Measurements from ENCODE around the gene ARNT2.
"Not testable (repeated sequence)": the region's sequence is repeated elsewhere in the genome, so short reads cannot be mapped to it uniquely, and the experiment has no call there.

The ARNT2 gene

GRCh38 chr15:80497221-80497620 lies 93.0 kb downstream of the ARNT2 start:
- ATAC-seq = no peak
- Mint-ChIP-seq H3K4me1 (no peaks in the 10 kb centered on the region), H3K27ac (no peak overlapping the region), H3K27me3 (peaks cover 20% of the 10 kb centered on the region), H3K9me3 (peaks cover 2% of the 10 kb centered on the region), H3K36me3 (no peaks in the 10 kb centered on the region), H3K4me3 (no peak overlapping the region)

DNA sequence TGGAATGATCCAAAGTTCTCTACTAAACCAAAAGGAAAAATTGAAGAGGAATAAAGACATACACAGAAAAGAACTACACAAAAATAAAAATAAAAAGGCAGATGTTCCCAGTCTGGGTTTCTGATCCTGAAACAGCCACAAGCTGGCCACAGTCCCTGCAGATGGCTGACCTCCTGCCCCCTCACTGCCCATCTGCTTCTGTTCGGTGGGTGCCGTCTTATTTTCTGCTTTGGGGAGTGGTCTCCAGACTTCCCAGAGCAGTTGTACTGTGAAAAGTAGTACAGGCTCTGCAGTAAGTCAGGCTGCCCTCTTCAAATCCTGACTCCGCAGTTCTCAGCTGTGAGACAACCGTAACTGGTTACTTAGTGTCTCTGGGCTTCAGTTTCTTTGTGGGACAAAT lies 94.5 kb downstream of the ARNT2 start:
- Mint-ChIP-seq H3K9me3 (peaks cover 2% of the 10 kb centered on the region), H3K4me3 (no peak overlapping the region), H3K4me1 (no peaks in the 10 kb centered on the region), H3K27ac (no peak overlapping the region), H3K36me3 (no peaks in the 10 kb centered on the region), H3K27me3 (peaks cover 27% of the 10 kb centered on the region)
- no peak for ATAC-seq

GRCh38 chr15:80500021-80500420 lies 95.8 kb downstream of the ARNT2 start:
- no peak overlapping the region for H3K27ac Mint-ChIP-seq
- no peak overlapping the region for H3K4me3 Mint-ChIP-seq
- H3K27me3 Mint-ChIP-seq = peaks cover 27% of the 10 kb centered on the region
- no peaks in the 10 kb centered on the region for H3K4me1 Mint-ChIP-seq
- H3K9me3 Mint-ChIP-seq = peaks cover 2% of the 10 kb centered on the region
- ATAC-seq = no peak
- H3K36me3 Mint-ChIP-seq = no peaks in the 10 kb centered on the region

GRCh38 chr15:80501476-80501875 lies 97.3 kb downstream of the ARNT2 start:
- peaks cover 13% of the 10 kb centered on the region for H3K27me3 Mint-ChIP-seq
- H3K4me3 Mint-ChIP-seq = no peak overlapping the region
- no peak for ATAC-seq
- no peaks in the 10 kb centered on the region for H3K4me1 Mint-ChIP-seq
- H3K27ac Mint-ChIP-seq = no peak overlapping the region
- H3K36me3 Mint-ChIP-seq = no peaks in the 10 kb centered on the region
- peaks cover 2% of the 10 kb centered on the region for H3K9me3 Mint-ChIP-seq

- ATAC-seq = peak; percentile 25
- no peaks in the 10 kb centered on the region for H3K4me1 Mint-ChIP-seq
- no peak overlapping the region for H3K27ac Mint-ChIP-seq
- H3K27me3 Mint-ChIP-seq = peaks cover 12% of the 10 kb centered on the region
- H3K4me3 Mint-ChIP-seq = no peak overlapping the region
- peaks cover 2% of the 10 kb centered on the region for H3K9me3 Mint-ChIP-seq
- H3K36me3 Mint-ChIP-seq = no peaks in the 10 kb centered on the region
Measured at GRCh38 chr15:80502782-80503181, 98.6 kb downstream of the ARNT2 start.

GRCh38 chr15:80503319-80503952 lies 99.3 kb downstream of the ARNT2 start:
- Mint-ChIP-seq H3K4me3 (no peak overlapping the region), H3K4me1 (no peaks in the 10 kb centered on the region), H3K9me3 (peaks cover 2% of the 10 kb centered on the region), H3K36me3 (no peaks in the 10 kb centered on the region), H3K27me3 (peaks cover 12% of the 10 kb centered on the region), H3K27ac (no peak overlapping the region)
- no peak for ATAC-seq

DNA sequence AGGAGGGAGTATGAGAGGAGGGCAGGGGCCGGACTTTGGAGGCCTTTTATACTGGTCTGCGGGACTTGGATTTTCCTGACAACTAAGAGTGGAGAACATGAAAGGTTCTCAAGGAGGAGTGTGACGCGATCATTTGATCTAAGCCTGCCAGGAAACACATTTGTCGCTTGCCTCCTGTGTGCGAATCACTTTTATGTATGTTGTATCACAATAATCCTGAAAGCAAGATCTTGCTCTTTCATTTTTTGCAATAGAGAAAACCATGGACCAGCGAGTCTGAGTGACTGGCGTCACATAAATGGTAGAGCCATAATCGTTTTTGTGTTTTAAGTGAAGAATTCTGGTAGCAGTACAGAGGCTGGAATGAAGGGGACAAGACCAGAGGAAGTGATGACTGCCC lies 100.7 kb downstream of the ARNT2 start:
- Mint-ChIP-seq H3K36me3 (no peaks in the 10 kb centered on the region), H3K4me1 (no peaks in the 10 kb centered on the region), H3K9me3 (peaks cover 4% of the 10 kb centered on the region), H3K27ac (no peak overlapping the region), H3K4me3 (no peak overlapping the region), H3K27me3 (peaks cover 12% of the 10 kb centered on the region)
- ATAC-seq = no peak

DNA sequence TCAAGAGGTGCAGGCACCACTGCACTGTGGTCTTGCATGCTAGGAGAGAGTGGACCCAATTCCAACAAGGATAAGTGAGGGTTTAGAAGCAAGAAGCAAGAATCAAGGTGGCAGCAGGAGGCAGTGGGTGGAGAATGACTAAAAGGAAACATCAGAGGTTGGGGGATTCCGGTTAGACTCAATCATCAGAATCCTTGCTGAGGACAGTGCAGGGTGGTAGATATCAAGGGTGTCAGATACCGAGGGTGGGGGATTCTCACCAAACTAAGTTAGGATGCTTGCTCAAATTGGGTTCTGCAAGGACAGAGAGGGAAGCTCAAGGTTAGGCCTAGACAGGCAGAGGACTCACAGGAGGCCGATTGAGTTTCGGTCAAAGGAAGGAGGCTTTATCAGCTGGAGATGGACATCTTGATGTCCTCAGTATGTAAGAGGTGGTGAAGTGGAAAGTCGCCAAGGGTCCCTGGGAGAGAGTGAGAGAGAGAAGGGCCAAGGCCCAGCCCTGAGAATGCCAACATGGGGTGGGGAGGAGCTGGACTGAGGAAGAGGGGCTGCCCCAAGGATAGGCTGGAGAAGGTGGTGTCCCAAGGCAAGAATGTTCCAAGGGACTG lies 102.2 kb downstream of the ARNT2 start:
- Mint-ChIP-seq H3K36me3 (no peaks in the 10 kb centered on the region), H3K27me3 (peaks cover 12% of the 10 kb centered on the region), H3K27ac (no peak overlapping the region), H3K9me3 (peaks cover 5% of the 10 kb centered on the region), H3K4me1 (no peaks in the 10 kb centered on the region), H3K4me3 (no peak overlapping the region)
- ATAC-seq = no peak

DNA sequence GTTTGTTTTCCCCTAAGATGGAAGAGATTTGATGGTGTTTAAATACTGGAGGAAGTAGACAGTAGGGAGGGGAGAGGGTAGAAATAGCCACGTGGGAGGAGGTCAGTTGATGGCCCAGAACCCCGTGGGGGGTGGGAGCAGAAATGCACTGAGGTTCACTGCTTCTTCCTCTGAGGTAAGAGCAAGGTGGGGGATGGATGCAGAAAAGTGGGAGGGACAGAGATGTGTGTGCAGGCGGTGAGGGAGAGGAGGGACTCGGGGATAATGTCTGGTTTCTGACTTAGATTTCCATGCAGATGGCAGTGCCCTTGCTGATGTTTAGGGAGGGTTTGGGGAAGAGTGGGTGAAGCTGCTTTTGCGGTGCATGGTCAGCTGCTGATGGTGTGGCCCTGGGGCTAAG lies 102.9 kb downstream of the ARNT2 start:
- no peak overlapping the region for H3K27ac Mint-ChIP-seq
- peaks cover 5% of the 10 kb centered on the region for H3K9me3 Mint-ChIP-seq
- H3K36me3 Mint-ChIP-seq = no peaks in the 10 kb centered on the region
- no peak for ATAC-seq
- peaks cover 8% of the 10 kb centered on the region for H3K27me3 Mint-ChIP-seq
- H3K4me1 Mint-ChIP-seq = no peaks in the 10 kb centered on the region
- no peak overlapping the region for H3K4me3 Mint-ChIP-seq

GRCh38 chr15:80507638-80508316 lies 103.6 kb downstream of the ARNT2 start:
- no peak for ATAC-seq
- H3K27me3 Mint-ChIP-seq = peaks cover 2% of the 10 kb centered on the region
- H3K36me3 Mint-ChIP-seq = no peaks in the 10 kb centered on the region
- no peaks in the 10 kb centered on the region for H3K4me1 Mint-ChIP-seq
- peaks cover 5% of the 10 kb centered on the region for H3K9me3 Mint-ChIP-seq
- no peak overlapping the region for H3K4me3 Mint-ChIP-seq
- H3K27ac Mint-ChIP-seq = no peak overlapping the region

DNA sequence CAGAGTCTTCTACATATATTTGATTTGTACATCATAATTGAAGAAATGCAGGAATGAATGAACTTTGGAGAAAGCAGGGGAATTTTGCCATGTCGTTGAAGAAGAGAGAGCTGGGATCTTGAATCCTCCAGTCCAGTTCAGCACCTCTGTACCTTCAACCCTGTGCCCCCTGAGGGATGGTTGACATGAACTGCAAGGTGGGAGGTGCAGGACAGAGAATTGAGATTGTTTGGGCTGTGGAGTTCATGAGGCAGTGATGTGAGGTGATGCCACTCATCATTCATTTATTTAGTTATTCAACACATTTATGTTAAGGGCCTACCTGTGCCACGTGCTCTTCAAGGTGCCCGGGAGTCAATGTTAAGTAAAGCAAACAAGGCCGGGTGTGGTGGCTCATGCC lies 104.6 kb downstream of the ARNT2 start:
- H3K9me3 Mint-ChIP-seq = peaks cover 5% of the 10 kb centered on the region

DNA sequence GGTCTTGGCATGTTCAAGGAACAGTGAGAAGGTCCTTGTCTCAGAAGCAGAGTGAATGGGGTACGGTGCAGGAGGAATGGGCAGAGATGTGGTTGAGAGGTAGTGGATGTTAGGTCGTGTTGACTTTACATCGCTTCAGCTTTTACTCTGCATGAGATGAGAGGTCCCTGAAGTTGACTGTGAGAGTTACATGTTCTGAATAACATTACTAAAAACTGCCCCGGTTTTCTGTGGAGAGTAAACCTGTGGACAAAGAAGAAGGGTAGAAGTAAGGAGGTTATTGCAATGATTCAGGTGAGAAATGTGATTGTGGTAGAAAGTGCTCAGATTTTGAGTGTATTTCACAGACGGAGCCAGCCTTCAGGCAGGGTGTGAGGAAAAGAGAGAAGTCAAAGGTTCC lies 105.6 kb downstream of the ARNT2 start:
- Mint-ChIP-seq H3K36me3 (no peaks in the 10 kb centered on the region), H3K9me3 (peaks cover 5% of the 10 kb centered on the region), H3K27ac (no peak overlapping the region), H3K4me1 (no peaks in the 10 kb centered on the region), H3K4me3 (no peak overlapping the region), H3K27me3 (no peaks in the 10 kb centered on the region)
- ATAC-seq = no peak

More for the DNA sequence above, 104.6 kb downstream of the ARNT2 start:
- H3K27ac Mint-ChIP-seq = no peak overlapping the region
- no peaks in the 10 kb centered on the region for H3K27me3 Mint-ChIP-seq
- ATAC-seq = no peak
- H3K4me3 Mint-ChIP-seq = no peak overlapping the region
- no peaks in the 10 kb centered on the region for H3K4me1 Mint-ChIP-seq
- H3K36me3 Mint-ChIP-seq = no peaks in the 10 kb centered on the region

DNA sequence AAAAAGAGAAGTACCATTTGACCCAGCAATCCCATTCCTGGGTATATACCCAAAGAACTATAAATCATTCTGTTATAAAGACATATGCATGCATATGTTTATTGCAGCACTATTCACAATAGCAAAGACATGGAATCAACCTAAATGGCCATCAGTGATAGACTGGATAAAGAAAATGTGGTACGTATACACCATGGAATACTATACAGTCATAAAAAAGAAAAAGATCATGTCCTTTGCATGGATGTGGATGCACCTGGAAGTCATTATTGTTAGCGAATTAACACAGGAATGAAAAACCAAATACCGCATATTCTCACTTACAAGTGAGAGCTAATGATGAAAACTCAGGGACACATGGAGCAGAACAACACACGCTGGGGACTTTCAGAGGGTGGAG lies 106.8 kb downstream of the ARNT2 start:
- not testable (repeated sequence) for H3K27ac Mint-ChIP-seq, H3K4me1 Mint-ChIP-seq, H3K36me3 Mint-ChIP-seq, H3K27me3 Mint-ChIP-seq, H3K4me3 Mint-ChIP-seq, ATAC-seq, H3K9me3 Mint-ChIP-seq

DNA sequence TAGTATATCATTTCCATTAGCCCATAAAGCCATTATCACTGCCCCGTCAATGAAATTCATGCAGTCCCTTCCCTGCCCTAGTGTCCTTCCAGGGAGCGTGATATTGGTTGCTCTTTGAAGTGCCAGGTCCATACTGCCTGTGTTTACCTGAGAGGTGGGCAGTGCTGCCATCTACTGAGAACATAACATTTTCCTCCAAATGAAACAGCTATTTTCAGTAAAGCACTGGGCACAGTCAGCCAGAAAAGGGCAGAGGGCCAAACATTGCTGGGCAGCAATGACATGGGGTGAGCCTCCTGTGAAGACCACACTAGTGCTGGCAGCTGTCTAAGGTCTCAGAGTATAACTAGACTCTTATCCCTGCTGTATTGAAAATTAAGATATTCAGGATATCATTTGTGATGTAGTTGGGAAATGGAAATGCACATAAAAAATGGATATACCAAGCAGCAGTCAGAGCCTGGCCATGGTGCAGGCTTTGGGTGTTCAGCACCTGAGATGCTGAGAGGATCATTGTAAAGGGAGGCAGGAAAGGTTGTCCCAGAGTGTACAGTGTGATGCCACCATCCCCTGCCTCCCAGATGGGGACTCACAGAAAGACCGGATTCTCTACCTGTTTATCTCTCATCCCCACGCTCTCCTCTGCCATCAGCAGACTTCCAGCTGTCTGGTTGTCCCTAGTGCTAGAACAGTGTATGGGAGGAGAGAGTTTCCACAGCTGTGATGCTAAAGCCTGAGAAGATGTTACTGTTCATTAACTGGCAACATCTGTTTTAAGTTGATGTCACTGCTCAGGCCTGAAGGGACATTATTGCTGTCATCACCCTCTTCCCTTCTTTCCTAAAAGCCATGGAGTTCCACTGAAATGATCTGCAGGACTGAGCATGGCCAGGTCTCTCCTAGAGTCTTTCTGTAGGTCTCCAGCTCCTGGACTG lies 108.8 kb downstream of the ARNT2 start:
- H3K4me3 Mint-ChIP-seq = no peak overlapping the region
- H3K27ac Mint-ChIP-seq = no peak overlapping the region
- H3K4me1 Mint-ChIP-seq = no peaks in the 10 kb centered on the region
- no peaks in the 10 kb centered on the region for H3K36me3 Mint-ChIP-seq
- H3K27me3 Mint-ChIP-seq = no peaks in the 10 kb centered on the region
- peak; percentile 43 for ATAC-seq
- H3K9me3 Mint-ChIP-seq = peaks cover 12% of the 10 kb centered on the region

DNA sequence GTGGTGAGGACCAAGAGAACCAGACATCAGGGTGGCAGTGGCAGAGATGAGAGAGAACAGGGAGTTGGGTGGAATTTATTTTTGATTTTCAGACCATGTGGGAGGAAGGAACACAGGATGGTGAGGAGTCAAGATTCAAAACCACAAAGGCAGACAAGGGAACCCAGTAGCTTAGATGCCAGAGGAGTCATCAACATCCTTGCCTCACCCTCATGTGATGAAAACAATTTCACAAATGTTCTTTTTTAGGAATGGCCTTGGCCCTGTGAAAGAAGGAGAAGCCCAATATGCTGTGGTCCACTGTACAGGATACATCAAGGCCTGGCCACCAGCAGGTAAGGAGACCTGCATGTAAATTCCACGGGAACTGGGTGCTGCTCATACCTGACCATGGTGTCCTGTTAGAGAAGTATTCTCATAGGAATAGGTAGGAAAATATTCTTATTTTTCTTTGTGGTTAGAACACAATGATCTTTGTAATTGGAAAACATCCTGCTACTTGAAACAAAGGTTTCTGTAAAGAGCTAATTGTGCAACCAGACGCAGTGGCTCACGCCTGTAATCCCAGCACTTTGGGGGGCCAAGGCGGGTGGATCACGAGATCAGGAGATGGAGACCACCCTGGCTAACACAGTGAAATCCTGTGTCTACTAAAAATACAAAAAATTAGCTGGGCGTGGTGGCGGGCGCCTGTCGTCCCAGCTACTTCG lies 110.0 kb downstream of the ARNT2 start:
- H3K27ac Mint-ChIP-seq = no peak overlapping the region
- no peaks in the 10 kb centered on the region for H3K36me3 Mint-ChIP-seq
- no peak for ATAC-seq
- no peak overlapping the region for H3K4me3 Mint-ChIP-seq
- no peaks in the 10 kb centered on the region for H3K27me3 Mint-ChIP-seq
- H3K4me1 Mint-ChIP-seq = no peaks in the 10 kb centered on the region
- peaks cover 12% of the 10 kb centered on the region for H3K9me3 Mint-ChIP-seq
